ENCODE measurements around the gene DCAF10.
"Not testable (repeated sequence)": the region's sequence is repeated elsewhere in the genome, so short reads cannot be mapped to it uniquely, and the experiment has no call there.

DCAF10 gene

DNA sequence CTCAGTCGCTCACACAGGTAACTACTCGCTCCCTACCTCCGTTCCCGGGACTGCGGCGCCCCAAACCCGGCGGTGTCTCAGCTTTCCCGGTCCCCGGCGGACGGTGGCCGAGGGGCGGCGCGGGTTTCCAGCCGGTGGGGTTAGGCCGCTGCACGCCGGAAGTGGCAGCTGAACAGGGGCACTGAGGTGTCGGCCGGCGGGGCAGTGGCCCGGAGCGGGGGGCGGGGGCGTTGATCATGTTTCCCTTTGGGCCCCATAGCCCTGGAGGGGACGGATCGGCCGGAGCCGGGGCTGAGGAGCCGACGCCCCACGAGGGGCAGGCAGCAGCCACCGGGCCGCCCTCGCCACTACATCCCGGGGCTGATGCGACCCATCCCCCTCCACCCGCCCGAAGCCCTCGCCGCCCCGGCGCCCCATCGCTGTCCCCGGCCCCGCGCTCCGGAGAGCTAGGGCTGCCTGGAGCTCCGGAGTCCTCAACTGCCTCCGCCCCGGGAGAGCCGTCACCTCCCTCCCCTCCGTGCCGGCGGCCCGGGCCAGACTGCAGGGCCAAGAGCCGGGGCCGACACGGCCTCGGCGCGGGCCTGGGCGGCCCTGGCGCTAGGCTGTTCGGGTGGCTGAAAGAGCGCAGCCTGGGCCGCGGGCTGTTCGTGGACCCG, at the start of gene DCAF10:
Gene DCAF10 (plus strand): TSS at position 167 of the 656 bp plus-strand sequence. CDS start 70 bp downstream, at position 237.
- peak; percentile 59 for DNase-seq

GRCh38 chr9:37751186-37751585, 49.4 kb upstream of the DCAF10 start:
- DNase-seq, result no peak

- not testable (repeated sequence) for DNase-seq
Observed at GRCh38 chr9:37751704-37752103, 48.9 kb upstream of the DCAF10 start.

DNA sequence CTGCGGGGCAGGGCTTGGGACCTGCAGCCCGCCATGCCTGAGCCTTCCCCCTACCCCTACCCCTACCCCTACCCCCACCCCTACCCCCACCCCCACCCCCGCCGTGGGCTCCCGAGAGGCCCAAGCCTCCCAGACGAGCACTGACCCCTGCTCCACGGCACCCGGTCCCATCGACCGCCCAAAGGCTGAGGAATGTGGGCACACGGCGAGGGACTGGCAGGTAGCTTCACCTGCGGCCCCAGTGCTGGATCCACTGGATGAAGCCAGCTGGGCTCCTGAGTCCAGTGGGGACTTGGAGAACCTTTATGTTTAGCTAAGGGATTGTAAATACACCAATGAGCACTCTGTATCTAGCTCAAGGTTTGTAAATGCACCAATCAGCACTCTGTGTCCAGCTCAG, 48.5 kb upstream of the DCAF10 start:
- not testable (repeated sequence) for DNase-seq

GRCh38 chr9:37752642-37753488, 47.7 kb upstream of the DCAF10 start:
- DNase-seq, result no peak

DNA sequence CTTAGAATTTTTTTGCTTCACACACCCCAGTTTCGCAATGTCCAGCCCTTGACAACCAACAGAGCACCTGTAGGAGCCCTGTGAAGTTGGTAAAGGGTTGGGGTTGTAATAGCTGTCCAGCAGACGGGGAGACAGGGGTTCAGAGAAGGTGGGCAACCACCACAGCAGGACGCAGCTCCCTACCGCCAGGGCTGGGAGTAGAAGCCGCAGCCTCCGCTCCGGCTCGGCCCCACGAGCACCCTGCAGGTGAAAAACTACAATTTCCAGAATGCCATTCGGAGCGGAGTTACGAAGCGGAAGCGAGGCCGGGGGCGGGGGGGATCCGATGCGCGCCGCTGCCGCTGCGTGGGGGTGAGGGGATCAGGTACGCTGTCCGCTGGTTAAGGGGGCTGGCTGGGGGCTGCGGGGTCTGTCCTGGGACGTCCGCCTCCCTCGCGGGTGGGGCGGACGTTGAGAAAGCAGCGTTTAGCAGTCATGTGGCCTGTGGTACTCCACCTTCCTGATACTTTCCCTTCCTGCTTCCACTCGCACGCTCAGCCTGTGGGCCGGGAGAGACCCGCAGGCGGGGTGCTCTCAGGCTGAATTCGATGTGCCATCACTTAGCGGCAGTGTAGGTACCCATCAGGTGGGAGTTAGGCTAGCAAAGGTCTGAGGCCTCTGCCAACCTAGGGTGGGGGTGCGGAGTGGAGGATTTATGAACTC, 47.0 kb upstream of the DCAF10 start, which contains the start of gene TRMT10B:
Gene TRMT10B (plus strand): TSS at position 317 of the 702 bp plus-strand sequence. CDS start 8,127 bp downstream, outside the sequence.
- DNase-seq, result peak; percentile 65

- no peak for DNase-seq
Observed at GRCh38 chr9:37758747-37759146, 41.9 kb upstream of the DCAF10 start.

GRCh38 chr9:37760416-37761161, 40.0 kb upstream of the DCAF10 start:
- peak; percentile 8 for DNase-seq

- peak; percentile 44 for DNase-seq
Observed at GRCh38 chr9:37761511-37761910, 39.1 kb upstream of the DCAF10 start.

GRCh38 chr9:37765263-37765662, 35.3 kb upstream of the DCAF10 start:
- not testable (repeated sequence) for DNase-seq

DNA sequence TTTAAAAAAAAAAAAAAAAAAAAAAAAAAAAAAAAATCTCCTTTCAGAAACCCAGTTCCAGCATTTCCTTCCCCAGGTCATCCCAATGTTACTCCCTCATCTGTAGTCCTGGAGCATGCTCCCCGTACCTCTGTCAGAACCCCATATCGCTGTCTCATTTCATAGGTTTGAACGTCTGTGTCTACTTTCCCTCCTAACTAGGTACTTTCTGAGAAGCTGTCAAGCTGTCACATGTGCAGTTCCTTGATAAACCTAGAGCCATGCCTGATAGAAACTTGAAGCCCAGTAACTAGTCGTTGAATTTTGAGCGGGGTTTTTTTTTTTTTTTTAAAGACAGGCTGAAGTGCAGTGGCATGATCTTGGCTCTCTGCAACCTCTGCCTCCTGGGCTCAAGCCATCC, 31.3 kb upstream of the DCAF10 start:
- no peak for DNase-seq

DNA sequence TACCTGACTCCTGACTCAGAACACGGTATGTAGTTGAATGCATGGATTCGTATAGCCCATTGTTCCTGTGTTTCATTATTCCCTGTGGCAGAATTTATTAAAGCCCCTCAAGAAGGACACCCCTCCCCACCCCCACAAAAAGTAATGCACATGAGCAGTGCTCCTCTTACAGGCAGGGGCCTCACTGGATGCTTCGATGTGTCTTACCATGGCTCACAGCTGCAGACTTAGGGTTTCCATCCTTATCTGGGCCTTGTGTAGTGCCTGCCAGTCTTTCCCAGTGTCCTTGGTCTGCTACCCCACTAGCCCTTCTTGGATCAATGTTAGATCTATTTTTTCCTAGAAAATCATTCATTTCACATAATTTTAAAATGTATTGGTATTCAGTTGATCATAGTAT, 30.6 kb upstream of the DCAF10 start:
- DNase-seq, result no peak

GRCh38 chr9:37775216-37775919, 25.2 kb upstream of the DCAF10 start:
- DNase-seq, result no peak

DNA sequence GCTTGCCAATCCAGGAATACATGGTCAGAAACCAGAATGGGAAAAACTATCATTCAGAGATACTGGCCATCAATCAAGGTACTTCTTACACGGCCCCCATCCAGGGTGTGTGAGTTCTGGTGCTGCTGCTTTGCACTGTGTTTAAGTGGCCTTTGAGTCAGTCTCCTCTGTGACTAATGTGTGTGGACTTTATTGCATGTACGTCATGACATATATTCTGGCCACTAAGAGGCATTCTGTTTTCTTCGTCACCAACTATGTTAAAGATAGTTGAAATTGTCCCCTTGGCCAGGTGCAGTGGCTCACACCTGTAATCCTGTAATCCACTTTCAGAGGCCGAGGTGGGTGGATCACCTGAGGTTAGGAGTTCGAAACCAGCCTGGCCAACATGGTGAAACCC, 24.3 kb upstream of the DCAF10 start:
- DNase-seq, result no peak

DNA sequence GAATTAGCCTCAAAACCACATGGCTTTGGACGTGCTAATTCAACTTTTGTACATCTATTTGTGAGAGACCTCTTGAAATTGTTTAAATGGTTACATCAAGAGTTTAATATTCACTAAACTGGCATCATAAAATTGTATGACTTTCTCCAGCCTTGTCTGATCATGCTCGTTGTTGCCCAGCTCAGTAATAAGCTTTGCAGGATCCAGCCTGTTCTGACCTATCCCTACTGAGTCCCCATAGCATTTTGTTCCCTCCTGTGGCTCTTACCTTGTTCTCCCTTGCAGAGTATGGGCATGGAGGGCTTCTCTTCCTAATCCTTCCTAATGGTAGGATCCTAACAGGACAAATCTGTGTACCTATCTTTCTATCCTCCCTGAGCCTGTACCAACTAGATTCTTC, 22.1 kb upstream of the DCAF10 start:
- DNase-seq, result no peak

DNA sequence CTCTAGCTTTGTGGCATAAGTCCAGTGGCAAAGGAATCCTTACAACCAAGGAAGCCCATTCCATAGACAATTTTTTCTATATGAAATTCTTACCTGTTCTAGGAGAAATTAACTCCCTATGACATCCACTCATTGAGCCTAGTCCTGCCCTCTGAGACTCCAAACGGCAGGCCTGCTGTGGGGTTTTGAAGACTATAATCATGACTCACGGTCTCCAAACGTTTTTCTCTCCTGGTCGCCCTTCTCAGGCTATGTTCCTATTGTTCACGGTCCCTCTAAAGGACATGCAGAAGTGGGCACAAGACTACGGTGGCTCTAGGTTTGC, 16.3 kb upstream of the DCAF10 start:
- no peak for DNase-seq

DNA sequence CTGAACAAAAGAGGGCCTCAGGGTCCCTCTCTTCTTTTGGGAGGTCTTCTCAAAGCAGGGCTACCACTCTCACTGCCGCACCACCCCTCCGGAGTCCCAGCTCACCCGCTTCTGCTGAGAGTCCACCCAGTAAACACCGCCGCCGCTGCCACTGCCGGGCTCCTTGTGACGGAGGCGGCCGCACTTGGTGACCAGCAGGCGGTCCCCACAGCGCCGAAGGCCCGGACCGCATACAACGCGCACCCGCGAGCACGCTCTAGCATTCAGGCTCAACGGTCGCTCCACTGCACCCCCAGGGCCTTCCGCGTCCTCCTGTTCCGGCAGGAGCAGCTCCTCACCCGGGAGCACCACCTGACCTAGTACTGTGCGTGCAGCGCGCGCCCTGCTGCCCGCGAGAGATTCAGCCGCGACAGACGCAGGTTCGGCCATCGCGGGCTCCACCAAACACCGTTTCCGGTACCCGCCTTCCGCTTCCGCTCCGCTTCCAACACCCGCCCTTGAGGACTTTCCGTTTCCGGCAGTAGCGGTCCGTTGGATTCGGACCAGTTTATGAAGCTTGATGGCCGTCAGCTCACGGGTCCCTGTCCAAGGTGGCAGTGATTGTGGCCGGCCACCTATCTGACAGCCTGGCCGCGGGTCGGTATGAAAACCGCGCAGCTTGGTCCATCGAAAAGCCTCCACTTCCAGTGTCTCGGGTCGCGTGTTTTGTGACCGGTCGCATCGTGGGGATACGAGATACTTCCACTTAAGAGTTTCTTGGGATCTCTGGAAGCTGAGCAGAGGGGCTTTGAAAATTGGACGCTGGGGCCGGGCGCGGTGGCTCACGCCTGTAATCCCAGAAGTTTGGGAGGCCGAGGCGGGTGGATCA, 15.7 kb upstream of the DCAF10 start, which contains the start of gene EXOSC3:
Gene EXOSC3 (minus strand): TSS at position 449 of the 868 bp plus-strand sequence. CDS start 20 bp downstream, at position 429.
- peak; percentile 87 for DNase-seq

DNA sequence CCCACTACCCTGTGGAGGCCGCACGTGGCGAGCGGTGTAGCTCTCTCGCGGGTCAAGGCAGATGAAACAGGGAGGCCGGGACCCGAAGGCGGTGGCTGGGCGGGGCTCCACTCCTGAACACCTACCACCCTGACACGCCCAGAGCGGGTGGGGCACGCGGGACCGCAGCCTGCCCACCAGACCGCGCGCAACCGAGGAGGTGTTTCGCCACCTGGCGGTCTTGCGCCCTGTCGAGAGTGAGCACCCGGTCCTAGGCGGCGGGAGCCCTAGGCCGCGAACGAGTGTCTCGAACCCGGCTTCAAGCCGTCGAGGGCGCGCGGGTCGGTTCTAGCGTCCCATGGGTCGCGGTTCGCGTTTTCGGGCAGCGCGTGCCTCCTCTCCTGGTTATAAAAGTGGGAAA, 13.5 kb upstream of the DCAF10 start:
- DNase-seq, result no peak

GRCh38 chr9:37788332-37788731, 12.3 kb upstream of the DCAF10 start:
- no peak for DNase-seq

DNA sequence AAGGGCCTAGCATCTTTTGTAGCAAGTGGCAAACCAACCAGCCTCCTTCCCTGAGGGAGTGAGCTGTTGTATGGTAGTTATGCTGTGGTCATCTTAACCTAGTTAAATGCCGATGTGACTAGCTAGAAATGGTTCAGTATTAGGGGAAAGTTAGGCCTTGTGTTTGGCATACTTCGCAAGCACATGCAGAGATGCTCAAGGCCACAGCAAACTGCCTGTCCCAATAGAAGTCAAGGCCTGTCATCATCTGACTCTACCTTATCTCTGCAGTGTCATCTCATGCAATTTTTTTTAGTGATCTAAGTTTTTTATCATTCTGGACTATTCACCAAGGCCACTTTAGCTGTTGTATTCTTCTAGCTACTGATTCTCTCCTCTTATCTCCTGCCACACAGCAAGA, 10.5 kb upstream of the DCAF10 start:
- DNase-seq, result no peak

GRCh38 chr9:37792122-37792521, 8.5 kb upstream of the DCAF10 start:
- DNase-seq, result no peak

Measured in kidney glomerular epithelial cell (primary cell).